Bone marrow (tissue), 2 donors: ENCODE measurements around the gene FBXO41.

Experiments
- DNase-seq, 2 donors: peaks; one replicate each; lab custom pipeline; 2025; lab: John Stamatoyannopoulos, UW

Gene FBXO41

GRCh38 chr2:73210696-73211095 lies 73.6 kb downstream of the FBXO41 start:
- DNase-seq, result no peak

GRCh38 chr2:73210019-73210418 lies 74.3 kb downstream of the FBXO41 start:
- DNase-seq, result no peak

- no peak for DNase-seq
Measured at GRCh38 chr2:73208258-73208657, 76.0 kb downstream of the FBXO41 start.

- no peak for DNase-seq
Measured at GRCh38 chr2:73205611-73206010, 78.7 kb downstream of the FBXO41 start.
